Trophoblast cell (in vitro differentiated cells and primary cell): ENCODE measurements around the gene TTC27.

Experiments used
- DNase-seq, 2 donors: peaks; one replicate each; pipeline ENCODE4 v3.0.0-alpha.2; 2016
- H2AFZ ChIP-seq: 2 replicates; pipeline ENCODE4 v1.6.1; 2013; ENCODE audit warnings: low read length, moderate library complexity, mild to moderate bottlenecking; ENCODE audit not compliant: insufficient read depth, poor library complexity
- H2AK5ac ChIP-seq: 2 replicates; pipeline ENCODE4 v1.6.1; 2013; ENCODE audit warnings: mild to moderate bottlenecking, low read length
- H2BK120ac ChIP-seq: 2 replicates; pipeline ENCODE4 v1.6.1; 2013; ENCODE audit warnings: low read length, mild to moderate bottlenecking, moderate library complexity; ENCODE audit not compliant: insufficient read depth, poor library complexity
- H2BK12ac ChIP-seq: 2 replicates; pipeline ENCODE4 v1.6.1; 2013; ENCODE audit warnings: mild to moderate bottlenecking, low read length, moderate library complexity
- H2BK5ac ChIP-seq: 2 replicates; pipeline ENCODE4 v1.6.1; 2013; ENCODE audit warnings: low read length, low read depth, moderate library complexity, mild to moderate bottlenecking; ENCODE audit not compliant: poor library complexity
- H3K14ac ChIP-seq: 2 replicates; pipeline ENCODE4 v1.6.1; 2013; ENCODE audit warnings: mild to moderate bottlenecking, low read length
- H3K18ac ChIP-seq: 2 replicates; pipeline ENCODE4 v1.6.1; 2013; ENCODE audit warnings: mild to moderate bottlenecking, low read length
- H3K23ac ChIP-seq: 2 replicates; pipeline ENCODE4 v1.6.1; 2013; ENCODE audit warnings: low read length
- H3K27ac ChIP-seq: 2 replicates; pipeline ENCODE4 v1.5.1; 2013; ENCODE audit warnings: low read depth, mild to moderate bottlenecking, inconsistent platforms, low read length, moderate library complexity
- H3K27me3 ChIP-seq: 2 replicates; pipeline ENCODE4 v1.6.1; 2013; ENCODE audit warnings: inconsistent platforms, mild to moderate bottlenecking, low read length, moderate library complexity; ENCODE audit not compliant: insufficient read depth
- H3K36me3 ChIP-seq, 2 experiments: 1 replicate in 1 of 2; 2 replicates in 1 of 2; pipeline ENCODE4 v1.6.1; 2013; ENCODE audit warnings: low read length in 2 of 2, mild to moderate bottlenecking in 2 of 2, moderate library complexity in 1 of 2; ENCODE audit not compliant: insufficient read depth in 2 of 2, control insufficient read depth in 1 of 2
- H3K4ac ChIP-seq: 2 replicates; pipeline ENCODE4 v1.6.1; 2013; ENCODE audit warnings: low read depth, mild to moderate bottlenecking, low read length, moderate library complexity
- H3K4me1 ChIP-seq, 2 experiments: 1 replicate in 1 of 2; 2 replicates in 1 of 2; pipeline ENCODE4 v1.6.1; 2013; ENCODE audit warnings: low read length in 2 of 2, mild to moderate bottlenecking in 2 of 2, moderate library complexity in 1 of 2; ENCODE audit not compliant: insufficient read depth in 2 of 2, control insufficient read depth in 1 of 2
- H3K4me2 ChIP-seq: 2 replicates; pipeline ENCODE4 v1.6.1; 2013; ENCODE audit warnings: inconsistent platforms, mild to moderate bottlenecking, low read length, moderate library complexity
- H3K4me3 ChIP-seq: 2 replicates; pipeline ENCODE4 v1.5.1; 2013; ENCODE audit warnings: mild to moderate bottlenecking, low read depth, low read length, inconsistent platforms
- H3K79me1 ChIP-seq: one replicate; pipeline ENCODE4 v1.6.1; 2013; ENCODE audit warnings: low read length
- H3K79me2 ChIP-seq: 2 replicates; pipeline ENCODE4 v1.6.1; 2013; ENCODE audit warnings: low read length, mild to moderate bottlenecking; ENCODE audit not compliant: control insufficient read depth, insufficient read depth, poor library complexity
- H3K9ac ChIP-seq: 2 replicates; pipeline ENCODE4 v1.6.1; 2013; ENCODE audit warnings: mild to moderate bottlenecking, low read length
- H3K9me3 ChIP-seq: 2 replicates; pipeline ENCODE4 v1.6.1; 2013; ENCODE audit warnings: low read depth, mild to moderate bottlenecking, control low read depth, inconsistent platforms, low read length; ENCODE audit not compliant: insufficient read depth
- H4K12ac ChIP-seq: 2 replicates; pipeline ENCODE4 v1.6.1; 2013; ENCODE audit warnings: low read depth, mild to moderate bottlenecking, low read length, moderate library complexity
- H4K8ac ChIP-seq: 2 replicates; pipeline ENCODE4 v1.6.1; 2013; ENCODE audit warnings: low read depth, mild to moderate bottlenecking, low read length, moderate library complexity
- H4K91ac ChIP-seq: one replicate; pipeline ENCODE4 v1.6.1; 2013; ENCODE audit warnings: low read depth, mild to moderate bottlenecking, low read length, moderate library complexity
- WGBS: extraction: QIAGEN DNeasy Blood & Tissue Kit; methylation state at CpG from one replicate; pipeline ENCODE4 v1.1.7; 2013; ENCODE audit warnings: missing lambda C conversion rate; ENCODE audit not compliant: insufficient read length, insufficient coverage; ENCODE audit errors: extremely low coverage; 5-methylcytosine and 5-hydroxymethylcytosine counted together

Gene TTC27

DNA sequence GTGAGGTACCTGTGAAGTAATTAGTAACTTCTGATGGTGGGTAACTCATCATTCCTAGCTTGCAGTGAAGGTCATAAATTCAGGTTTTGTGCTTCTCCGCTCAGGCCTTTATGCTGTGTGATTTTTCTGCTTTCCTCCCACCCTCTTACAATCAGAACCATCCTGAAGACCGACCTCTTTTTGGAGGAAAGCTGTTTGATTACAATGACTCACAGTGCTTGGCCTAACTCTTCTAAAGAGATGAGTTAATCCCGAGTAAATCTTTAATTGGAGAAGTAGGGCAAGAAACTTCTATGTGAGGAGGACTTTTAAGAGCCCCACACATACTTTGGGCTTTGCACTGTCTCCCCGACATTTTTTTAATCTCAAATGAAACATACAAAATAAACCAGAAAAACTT is 53.1 kb downstream of the TTC27 start:
- no peaks in the 10 kb centered on the region for H3K9me3 ChIP-seq
- H3K4me1 ChIP-seq: no peaks in the 10 kb centered on the region
- no peak overlapping the region for H3K14ac ChIP-seq
- H3K18ac ChIP-seq: no peak overlapping the region
- H3K9ac ChIP-seq: no peak overlapping the region
- H2AFZ ChIP-seq: no peak overlapping the region
- H4K91ac ChIP-seq: no peak overlapping the region
- H3K4me3 ChIP-seq: no peak overlapping the region
- H3K79me2 ChIP-seq: no peaks in the 10 kb centered on the region
- no peaks in the 10 kb centered on the region for H3K79me1 ChIP-seq
- H3K27ac ChIP-seq: no peak overlapping the region
- no peak overlapping the region for H2BK5ac ChIP-seq
- H3K23ac ChIP-seq: no peak overlapping the region
- no peak overlapping the region for H4K12ac ChIP-seq
- H4K8ac ChIP-seq: no peak overlapping the region
- no CpG with 5 or more reads among the region's 4 CpGs for WGBS
- H2BK120ac ChIP-seq: no peak overlapping the region
- no peak overlapping the region for H3K4me2 ChIP-seq
- DNase-seq: no peak
- no peaks in the 10 kb centered on the region for H3K27me3 ChIP-seq
- no peak overlapping the region for H3K4ac ChIP-seq
- H2BK12ac ChIP-seq: no peak overlapping the region
- H2AK5ac ChIP-seq: no peak overlapping the region
- no peaks in the 10 kb centered on the region for H3K36me3 ChIP-seq

DNA sequence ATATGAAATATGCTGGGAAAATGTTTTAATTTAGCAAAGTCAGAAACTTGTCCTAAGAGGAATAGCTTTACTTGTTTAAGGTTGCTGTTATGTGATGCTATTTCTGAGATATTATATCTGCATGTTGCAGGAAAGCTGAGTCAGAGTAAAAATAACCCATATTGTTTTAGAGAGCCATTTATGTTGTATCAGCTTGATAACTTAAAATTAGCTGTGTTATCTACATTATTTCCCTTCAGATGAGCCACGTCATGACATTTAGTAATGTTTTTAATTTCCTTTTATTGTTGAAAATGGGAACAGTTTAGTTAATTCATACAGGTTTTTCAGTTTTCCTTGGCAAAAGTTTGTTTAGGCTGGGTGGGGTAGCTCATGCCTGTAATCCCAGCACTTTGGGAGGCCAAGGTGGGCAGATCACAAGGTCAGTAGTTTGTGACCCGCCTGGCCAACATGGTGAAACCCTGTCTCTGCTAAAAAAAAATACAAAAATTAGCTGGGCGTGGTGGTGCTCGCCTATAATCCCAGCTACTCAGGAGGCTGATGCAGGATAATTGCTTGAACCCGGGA is 55.8 kb downstream of the TTC27 start:
- H3K23ac ChIP-seq: no peak overlapping the region
- H3K79me1 ChIP-seq: no peaks in the 10 kb centered on the region
- no peaks in the 10 kb centered on the region for H3K9me3 ChIP-seq
- no peak overlapping the region for H4K12ac ChIP-seq
- no peak overlapping the region for H3K4ac ChIP-seq
- H3K79me2 ChIP-seq: no peaks in the 10 kb centered on the region
- WGBS: no CpG with 5 or more reads among the region's 5 CpGs
- no peak overlapping the region for H4K8ac ChIP-seq
- no peak overlapping the region for H3K14ac ChIP-seq
- no peak overlapping the region for H2AFZ ChIP-seq
- no peak for DNase-seq
- H4K91ac ChIP-seq: no peak overlapping the region
- no peak overlapping the region for H2BK120ac ChIP-seq
- H3K18ac ChIP-seq: no peak overlapping the region
- H3K4me2 ChIP-seq: no peak overlapping the region
- no peak overlapping the region for H3K27ac ChIP-seq
- no peak overlapping the region for H3K4me3 ChIP-seq
- no peak overlapping the region for H2AK5ac ChIP-seq
- no peak overlapping the region for H2BK12ac ChIP-seq
- H3K4me1 ChIP-seq: no peaks in the 10 kb centered on the region
- H3K36me3 ChIP-seq: no peaks in the 10 kb centered on the region
- H3K9ac ChIP-seq: no peak overlapping the region
- H3K27me3 ChIP-seq: no peaks in the 10 kb centered on the region
- H2BK5ac ChIP-seq: no peak overlapping the region

DNA sequence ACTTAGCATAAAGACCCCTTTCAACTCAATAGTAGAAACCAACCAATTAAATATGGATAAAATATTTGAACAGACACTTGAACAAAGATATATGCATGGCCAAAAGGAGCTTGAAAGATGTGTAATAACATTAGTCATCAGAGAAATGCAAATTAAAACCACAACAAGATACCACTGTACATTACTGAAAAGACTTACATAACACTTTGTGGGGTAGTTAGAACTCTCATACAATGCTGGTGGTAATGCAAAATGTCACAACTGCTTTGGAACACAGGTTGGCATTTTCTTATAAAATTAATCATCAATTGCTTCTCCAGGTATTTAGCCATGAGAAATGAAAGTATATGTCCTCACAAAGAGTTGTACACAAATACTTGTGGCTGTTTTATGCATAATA is 60.7 kb downstream of the TTC27 start:
- H4K8ac ChIP-seq: no peak overlapping the region

DNA sequence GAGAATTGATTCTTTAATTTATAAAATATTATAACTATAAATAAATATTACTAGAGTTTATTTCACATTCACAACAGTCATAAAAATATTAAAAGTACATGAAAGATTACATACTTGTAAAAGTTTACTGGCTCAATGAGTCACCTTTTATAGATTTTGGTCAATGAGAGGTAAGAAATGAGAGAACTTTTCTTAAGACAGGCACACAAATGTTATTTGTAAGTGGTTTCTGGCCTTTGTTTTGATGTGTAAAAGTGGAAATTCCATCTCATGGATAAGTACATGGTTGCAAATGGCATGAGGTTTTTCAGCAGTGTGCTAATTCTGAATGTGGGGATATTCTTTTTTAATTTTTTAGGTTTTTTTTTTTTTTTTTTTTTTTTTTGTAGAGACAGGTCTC is 63.8 kb downstream of the TTC27 start:
- Histone ChIP-seq H2BK12ac (no peak overlapping the region), H3K27me3 (no peaks in the 10 kb centered on the region), H4K8ac (no peak overlapping the region), H2BK5ac (no peak overlapping the region), H3K9ac (no peak overlapping the region), H3K18ac (no peak overlapping the region), H3K36me3 (peaks cover 0 to 2% of the 10 kb centered on the region in 2 experiments), H3K79me2 (no peaks in the 10 kb centered on the region), H3K79me1 (no peaks in the 10 kb centered on the region), H3K4ac (no peak overlapping the region), H3K9me3 (no peaks in the 10 kb centered on the region), H3K4me3 (no peak overlapping the region), H3K14ac (no peak overlapping the region), H4K12ac (no peak overlapping the region), H4K91ac (no peak overlapping the region), H3K23ac (no peak overlapping the region), H2AFZ (no peak overlapping the region), H3K4me1 (no peaks in the 10 kb centered on the region), H2AK5ac (no peak overlapping the region), H2BK120ac (no peak overlapping the region), H3K27ac (no peak overlapping the region), H3K4me2 (no peak overlapping the region)
- no peak for DNase-seq

More for the DNA sequence above, 60.7 kb downstream of the TTC27 start:
- Histone ChIP-seq H2BK120ac (no peak overlapping the region), H3K4me1 (no peaks in the 10 kb centered on the region), H3K4me2 (no peak overlapping the region), H3K79me2 (no peaks in the 10 kb centered on the region), H2AFZ (no peak overlapping the region), H3K9me3 (no peaks in the 10 kb centered on the region), H3K23ac (no peak overlapping the region), H3K36me3 (peaks cover 0 to 2% of the 10 kb centered on the region in 2 experiments), H3K9ac (no peak overlapping the region), H3K79me1 (no peaks in the 10 kb centered on the region), H4K91ac (no peak overlapping the region), H3K18ac (no peak overlapping the region), H3K27me3 (no peaks in the 10 kb centered on the region), H3K4ac (no peak overlapping the region), H3K27ac (no peak overlapping the region), H2AK5ac (no peak overlapping the region), H2BK5ac (no peak overlapping the region), H3K4me3 (no peak overlapping the region), H2BK12ac (no peak overlapping the region), H4K12ac (no peak overlapping the region), H3K14ac (no peak overlapping the region)
- no peak for DNase-seq
